ENCODE results near the gene TRMT61A.

TRMT61A gene

GRCh38 chr14:103517721-103518421, 11.1 kb upstream of the TRMT61A start:
- Histone ChIP-seq H3K4me3 (ENCODE audit: insufficient read depth, low read length, poor library complexity, severe bottlenecking) (no peak overlapping the region), H4K20me1 (ENCODE audit: low read depth, low read length) (no peaks in the 10 kb centered on the region), H2AFZ (ENCODE audit: low read depth, low read length, severe bottlenecking) (no peak overlapping the region), H3K79me2 (ENCODE audit: insufficient read depth, low read length) (no peaks in the 10 kb centered on the region), H3K9me3 (ENCODE audit: insufficient read depth, low read length) (no peaks in the 10 kb centered on the region), H3K9me2 (replicated peaks; ENCODE audit: insufficient read depth, low read length) (no peaks in the 10 kb centered on the region), H3K27ac (ENCODE audit: low read depth, low read length) (no peak overlapping the region), H3F3A (ENCODE audit: insufficient read depth) (0 out of 2 replicates have a peak, but pooled peaks cover 8% of the 10 kb centered on the region), H3K27me3 (ENCODE audit: low read length) (no peaks in the 10 kb centered on the region), H3K36me3 (ENCODE audit: low read length) (no peaks in the 10 kb centered on the region), H3K9ac (ENCODE audit: low read length) (no peak overlapping the region), H3K4me2 (ENCODE audit: low read depth, low read length, poor library complexity, severe bottlenecking) (no peak overlapping the region)
- no peak for TF ChIP-seq CTCF (IDR thresholded peaks at IDR 0.05; ENCODE audit: insufficient read depth, low read length, poor library complexity, severe bottlenecking)
- no peak for TF ChIP-seq EZH2phosphoT487 (conservative IDR thresholded peaks at IDR 0.05; ENCODE audit: low read length)

GRCh38 chr14:103518422-103519042, 10.5 kb upstream of the TRMT61A start:
- TF ChIP-seq CTCF (IDR thresholded peaks at IDR 0.05; ENCODE audit: insufficient read depth, low read length, poor library complexity, severe bottlenecking) (peak; percentile 92), EZH2phosphoT487 (conservative IDR thresholded peaks at IDR 0.05; ENCODE audit: low read length) (no peak)
- Histone ChIP-seq H3F3A (ENCODE audit: insufficient read depth) (0 out of 2 replicates have a peak, but pooled peaks cover 8% of the 10 kb centered on the region), H3K27ac (ENCODE audit: low read depth, low read length) (no peak overlapping the region), H3K27me3 (ENCODE audit: low read length) (no peaks in the 10 kb centered on the region), H3K9ac (ENCODE audit: low read length) (no peak overlapping the region), H3K4me3 (ENCODE audit: insufficient read depth, low read length, poor library complexity, severe bottlenecking) (no peak overlapping the region), H4K20me1 (ENCODE audit: low read depth, low read length) (no peaks in the 10 kb centered on the region), H3K36me3 (ENCODE audit: low read length) (no peaks in the 10 kb centered on the region), H2AFZ (ENCODE audit: low read depth, low read length, severe bottlenecking) (no peak overlapping the region), H3K9me3 (ENCODE audit: insufficient read depth, low read length) (no peaks in the 10 kb centered on the region), H3K9me2 (replicated peaks; ENCODE audit: insufficient read depth, low read length) (no peaks in the 10 kb centered on the region), H3K4me2 (ENCODE audit: low read depth, low read length, poor library complexity, severe bottlenecking) (no peak overlapping the region), H3K79me2 (ENCODE audit: insufficient read depth, low read length) (no peaks in the 10 kb centered on the region)

GRCh38 chr14:103519043-103519836, 9.8 kb upstream of the TRMT61A start:
- H3K9me2 ChIP-seq (replicated peaks; ENCODE audit: insufficient read depth, low read length) = no peaks in the 10 kb centered on the region
- H3K4me3 ChIP-seq (ENCODE audit: insufficient read depth, low read length, poor library complexity, severe bottlenecking) = no peak overlapping the region
- no peaks in the 10 kb centered on the region for H3K27me3 ChIP-seq (ENCODE audit: low read length)
- no peaks in the 10 kb centered on the region for H3K79me2 ChIP-seq (ENCODE audit: insufficient read depth, low read length)
- H3K27ac ChIP-seq (ENCODE audit: low read depth, low read length) = no peak overlapping the region
- TF ChIP-seq EZH2phosphoT487 (conservative IDR thresholded peaks at IDR 0.05; ENCODE audit: low read length) = no peak
- H3K9me3 ChIP-seq (ENCODE audit: insufficient read depth, low read length) = no peaks in the 10 kb centered on the region
- H3K9ac ChIP-seq (ENCODE audit: low read length) = no peak overlapping the region
- H2AFZ ChIP-seq (ENCODE audit: low read depth, low read length, severe bottlenecking) = no peak overlapping the region
- no peaks in the 10 kb centered on the region for H4K20me1 ChIP-seq (ENCODE audit: low read depth, low read length)
- H3K36me3 ChIP-seq (ENCODE audit: low read length) = no peaks in the 10 kb centered on the region
- 0 out of 2 replicates have a peak, but pooled peaks cover 8% of the 10 kb centered on the region for H3F3A ChIP-seq (ENCODE audit: insufficient read depth)
- H3K4me2 ChIP-seq (ENCODE audit: low read depth, low read length, poor library complexity, severe bottlenecking) = no peak overlapping the region

Measured in SU-DHL-6 (cell line).